Spleen (tissue), 11 donors: ENCODE data around the gene LRP1B. TPM values are rescaled to one million over a fixed set of nuclear protein-coding genes. Genes with fewer than 3 reads are reported as not detected.

Experiments used
- DNase-seq: peaks from one replicate; pipeline ENCODE4 v3.0.0-alpha.2; 2020
- H3K27ac ChIP-seq, 8 donors: fragments of 200-600 bp; sonication (generic) in 7 of 8; 1 replicate in 4 of 8; 2 replicates in 4 of 8; pipeline versions ENCODE4 v1.5.0 to v1.8.0; 2016 to 2021; ENCODE audit warnings: inconsistent platforms in 4 of 8, mild to moderate bottlenecking in 4 of 8, moderate library complexity in 1 of 8
- H3K27me3 ChIP-seq, 7 donors: fragments of 200-600 bp; sonication (generic) in 6 of 7; replicated peaks in 1 of 7; 1 replicate in 4 of 7; 2 replicates in 3 of 7; pipeline versions ENCODE4 v1.5.0 to v1.8.0; 2016 to 2021; ENCODE audit warnings: inconsistent platforms in 3 of 7, mild to moderate bottlenecking in 1 of 7
- H3K36me3 ChIP-seq, 6 donors: fragments of 200-600 bp; sonication (generic) in 5 of 6; 1 replicate in 4 of 6; 2 replicates in 2 of 6; pipeline versions ENCODE4 v1.5.0 to v1.8.0; 2016 to 2021; ENCODE audit warnings: inconsistent platforms in 2 of 6
- H3K4me1 ChIP-seq, 6 donors: fragments of 200-600 bp; sonication (generic) in 5 of 6; 1 replicate in 3 of 6; 2 replicates in 3 of 6; pipeline versions ENCODE4 v1.5.0 to v1.8.0; 2016 to 2021; ENCODE audit warnings: inconsistent platforms in 3 of 6
- H3K4me3 ChIP-seq, 8 donors: fragments of 200-600 bp; sonication (generic) in 7 of 8; 1 replicate in 4 of 8; 2 replicates in 4 of 8; pipeline versions ENCODE4 v1.5.0 to v1.8.0; 2016 to 2021; ENCODE audit warnings: inconsistent platforms in 4 of 8, mild to moderate bottlenecking in 4 of 8, moderate library complexity in 2 of 8
- H3K9me3 ChIP-seq, 8 donors: fragments of 200-600 bp; sonication (generic) in 7 of 8; 1 replicate in 4 of 8; 2 replicates in 4 of 8; pipeline versions ENCODE4 v1.5.0 to v1.8.0; 2016 to 2021; ENCODE audit warnings: inconsistent platforms in 4 of 8
- POLR2A ChIP-seq, 3 donors: fragments of 450-650 bp; IDR thresholded peaks; one replicate each; pipeline ENCODE4 v1.5.1; 2017; ENCODE audit warnings: antibody characterized with exemption in 3 of 3, mild to moderate bottlenecking in 1 of 3
- POLR2AphosphoS5 ChIP-seq, 3 donors: sonication (generic); formaldehyde crosslinking; IDR thresholded peaks; one replicate each; pipeline ENCODE4 v1.5.1; 2017; ENCODE audit warnings: antibody characterized with exemption in 3 of 3
- whole genome bisulfite sequencing, 5 donors: extraction: QIAGEN DNeasy Blood & Tissue Kit in 3 of 5; methylation state at CpG; one replicate each; pipeline versions ENCODE4 v1.1.5 to v1.1.7; 2013 to 2018; 5-methylcytosine and 5-hydroxymethylcytosine counted together
- intact Hi-C: fragments of 100-400 bp; cut with DNase I; formaldehyde crosslinking; loops from one replicate; pipeline ENCODE4 v1.15.0; 2023; ENCODE audit warnings: low total_unique reads
- polyA plus RNA-seq, 3 donors: library from polyadenylated mRNA; stranded (reverse); fragments of 200-250 nt; gene quantifications; one replicate each; pipeline ENCODE4 v1.2.1, GENCODE V29; 2013
- total RNA-seq, 7 donors: library from RNA; depleted of rRNA in 3 of 7; stranded (reverse); fragments of >200 nt in 3 of 7; fragmentation: NEBNext Ultra II Directional in 4 of 7; extraction: Animal tissue kit (Norgen Biotek cat#: 25700) in 4 of 7; gene quantifications; one replicate each; pipeline versions ENCODE4 v1.1.0 to v1.2.1, GENCODE V29; 2016 to 2021
- TF ChIP-seq, protein P1 (sequence below), 11 experiments: fragments of 200-600 bp in 7 of 11; fragments of 450-650 bp in 4 of 11; sonication (generic) in 4 of 11; IDR thresholded peaks in 8 of 11; conservative IDR thresholded peaks in 3 of 11; 1 replicate in 7 of 11; 2 replicates in 4 of 11; pipeline versions ENCODE4 v1.4.0 to v1.8.0; 2016 to 2021; ENCODE audit warnings: antibody characterized with exemption in 11 of 11, inconsistent platforms in 4 of 11, mild to moderate bottlenecking in 1 of 11
- donor health status: healthy with polysubstance abuse.
- donor health status: DM: no; HTN: no; CAD: no; lungs with moderate emphysema.
- donor health status: DM: no; HTN: no; CAD: no.
- donor health status: Bipolar disorder and iron deficiency.
- donor health status: healthy.
- donor health status: DM: no; HTN: no; CAD: no.
- donor health status: DM: yes; HTN: yes; CAD: no.

Gene LRP1B
- total and polyA plus RNA-seq, 10 donors = 0.02 to 0.85 (median 0.08) TPM; not detected in 2

DNA sequence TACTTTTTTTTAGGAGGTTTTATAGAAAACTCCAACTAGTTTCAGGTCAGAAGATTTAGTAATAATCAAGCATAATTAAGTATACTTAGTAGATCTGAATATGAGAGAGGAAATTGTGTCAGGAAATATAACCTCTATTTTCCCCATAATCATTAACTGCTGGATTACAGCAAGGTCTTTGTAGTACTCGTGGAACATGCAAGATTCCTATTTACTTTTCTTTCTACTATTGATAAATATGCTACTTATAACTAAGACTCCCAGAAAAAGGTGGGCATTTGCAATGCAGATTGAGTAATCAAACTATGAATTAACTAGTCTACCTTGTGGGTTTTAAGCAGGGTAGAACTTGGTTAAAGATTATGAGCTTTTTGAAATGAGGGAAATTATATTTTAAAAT, 570.1 kb downstream of the LRP1B start:
- no peaks in the 10 kb centered on the region for H3K4me1 ChIP-seq
- TF ChIP-seq POLR2A (IDR thresholded peaks at IDR 0.05) (no peak), POLR2AphosphoS5 (IDR thresholded peaks at IDR 0.05) (no peak)
- TF ChIP-seq, protein P1, sequence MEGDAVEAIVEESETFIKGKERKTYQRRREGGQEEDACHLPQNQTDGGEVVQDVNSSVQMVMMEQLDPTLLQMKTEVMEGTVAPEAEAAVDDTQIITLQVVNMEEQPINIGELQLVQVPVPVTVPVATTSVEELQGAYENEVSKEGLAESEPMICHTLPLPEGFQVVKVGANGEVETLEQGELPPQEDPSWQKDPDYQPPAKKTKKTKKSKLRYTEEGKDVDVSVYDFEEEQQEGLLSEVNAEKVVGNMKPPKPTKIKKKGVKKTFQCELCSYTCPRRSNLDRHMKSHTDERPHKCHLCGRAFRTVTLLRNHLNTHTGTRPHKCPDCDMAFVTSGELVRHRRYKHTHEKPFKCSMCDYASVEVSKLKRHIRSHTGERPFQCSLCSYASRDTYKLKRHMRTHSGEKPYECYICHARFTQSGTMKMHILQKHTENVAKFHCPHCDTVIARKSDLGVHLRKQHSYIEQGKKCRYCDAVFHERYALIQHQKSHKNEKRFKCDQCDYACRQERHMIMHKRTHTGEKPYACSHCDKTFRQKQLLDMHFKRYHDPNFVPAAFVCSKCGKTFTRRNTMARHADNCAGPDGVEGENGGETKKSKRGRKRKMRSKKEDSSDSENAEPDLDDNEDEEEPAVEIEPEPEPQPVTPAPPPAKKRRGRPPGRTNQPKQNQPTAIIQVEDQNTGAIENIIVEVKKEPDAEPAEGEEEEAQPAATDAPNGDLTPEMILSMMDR (IDR thresholded peaks at IDR 0.05 in 8 of 11, conservative IDR thresholded peaks at IDR 0.05 in 3 of 11) = no peak
- H3K36me3 ChIP-seq = no peaks in the 10 kb centered on the region
- no peaks in the 10 kb centered on the region for H3K9me3 ChIP-seq
- intact Hi-C loops = no loop called here
- no peak for DNase-seq
- 39 to 80% (median 56%) methylated on average over 1 of the region's 1 CpG for WGBS, 5 donors
- H3K4me3 ChIP-seq = no peak overlapping the region
- no peak overlapping the region for H3K27ac ChIP-seq
- H3K27me3 ChIP-seq = no peaks in the 10 kb centered on the region

DNA sequence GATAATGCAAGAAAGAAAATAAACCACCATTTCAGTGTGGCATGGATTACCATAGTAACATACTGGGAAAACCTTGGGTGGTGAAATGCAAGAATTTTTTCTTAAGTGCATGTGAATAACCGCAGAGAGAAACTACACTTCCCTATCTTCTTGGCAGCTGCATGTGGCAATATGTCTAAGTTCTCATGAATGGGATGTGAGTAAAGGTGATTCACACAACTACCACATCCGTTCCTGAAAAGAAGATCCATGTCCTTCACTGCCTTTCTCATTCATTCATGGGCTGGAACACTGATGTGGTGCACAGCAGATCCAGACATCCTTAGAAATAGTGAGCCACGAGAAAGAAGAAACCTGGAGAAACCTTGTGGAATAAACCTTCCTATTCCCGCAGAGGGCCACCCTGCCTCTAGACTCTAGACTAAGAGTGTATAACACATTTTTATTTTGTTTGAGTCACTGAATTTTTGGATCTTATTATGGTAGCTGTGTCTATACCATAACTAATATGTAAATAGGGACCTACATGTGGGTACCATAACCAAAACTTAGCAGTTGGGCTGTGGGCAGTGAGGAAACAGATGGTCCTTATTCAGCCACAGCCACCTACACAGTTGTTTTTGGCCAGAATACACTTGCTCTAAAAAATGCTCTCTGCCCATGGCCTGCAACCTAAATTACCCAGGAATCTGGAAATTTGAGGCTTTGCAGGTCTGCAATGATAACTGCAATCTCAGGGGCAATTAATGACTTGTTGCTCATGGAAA, 573.3 kb downstream of the LRP1B start:
- no peak for DNase-seq
- Histone ChIP-seq H3K4me3 (no peak overlapping the region), H3K4me1 (no peaks in the 10 kb centered on the region), H3K27me3 (no peaks in the 10 kb centered on the region), H3K27ac (no peak overlapping the region), H3K9me3 (no peaks in the 10 kb centered on the region), H3K36me3 (no peaks in the 10 kb centered on the region)
- 50 to 64% (median 55%) methylated on average over 4 of the region's 4 CpGs for WGBS, 5 donors
- TF ChIP-seq POLR2A (IDR thresholded peaks at IDR 0.05) (no peak), POLR2AphosphoS5 (IDR thresholded peaks at IDR 0.05) (no peak)
- TF ChIP-seq, protein P1 (IDR thresholded peaks at IDR 0.05 in 8 of 11, conservative IDR thresholded peaks at IDR 0.05 in 3 of 11) = no peak
- intact Hi-C loops = no loop called here

DNA sequence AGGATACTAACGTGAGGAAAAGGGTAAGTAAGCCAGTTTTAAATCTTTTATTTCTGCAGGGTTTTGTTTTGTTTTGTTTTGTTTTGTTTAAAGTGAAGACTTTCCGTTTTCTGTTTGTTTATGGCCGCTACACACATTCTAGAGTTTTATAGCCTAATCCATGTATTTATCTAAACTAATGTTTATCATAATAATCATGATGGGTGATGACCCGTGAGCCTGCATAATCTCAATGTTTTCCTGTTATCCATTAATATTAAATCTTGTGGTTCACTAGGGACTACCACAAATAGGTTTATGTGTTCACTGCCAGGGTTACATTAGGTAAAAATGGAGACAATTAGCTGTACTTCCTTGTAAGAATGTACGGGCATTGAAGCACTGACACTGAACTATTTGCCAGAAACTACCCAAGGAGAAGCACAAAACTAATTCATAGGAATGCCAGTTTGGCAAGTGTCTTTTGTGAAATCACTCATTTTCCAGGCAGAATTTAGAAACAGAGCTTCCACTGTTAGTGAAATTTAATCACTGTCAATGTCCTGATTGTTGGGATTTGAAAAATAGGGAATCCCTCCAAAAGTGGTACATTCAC, 574.8 kb downstream of the LRP1B start:
- Histone ChIP-seq H3K9me3 (no peaks in the 10 kb centered on the region), H3K4me1 (no peaks in the 10 kb centered on the region), H3K4me3 (no peak overlapping the region), H3K27ac (no peak overlapping the region), H3K27me3 (no peaks in the 10 kb centered on the region), H3K36me3 (no peaks in the 10 kb centered on the region)
- intact Hi-C loops = no loop called here
- TF ChIP-seq POLR2AphosphoS5 (IDR thresholded peaks at IDR 0.05) (no peak), POLR2A (IDR thresholded peaks at IDR 0.05) (no peak)
- TF ChIP-seq, protein P1 (IDR thresholded peaks at IDR 0.05 in 8 of 11, conservative IDR thresholded peaks at IDR 0.05 in 3 of 11) = no peak
- WGBS, 5 donors = 63 to 75% (median 66%) methylated on average over 5 of the region's 5 CpGs
- DNase-seq = no peak

DNA sequence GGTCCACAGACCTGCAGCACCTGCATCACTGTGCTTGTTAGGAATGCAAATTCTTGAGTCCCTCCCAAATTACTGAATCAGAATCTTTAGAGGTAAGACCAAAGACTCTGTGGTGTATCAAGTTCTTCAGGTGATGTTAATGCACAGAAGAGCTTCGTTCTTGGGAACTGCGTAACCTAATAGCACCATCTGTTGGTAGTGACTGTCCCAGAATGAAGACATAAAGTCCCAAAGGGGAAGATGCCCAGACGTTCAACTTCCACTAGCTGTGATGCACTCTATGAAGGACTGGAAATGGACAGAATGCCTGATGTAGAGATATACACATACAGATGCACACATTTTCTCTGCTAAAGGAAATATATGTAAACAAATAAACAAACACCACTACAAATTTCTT, 576.0 kb downstream of the LRP1B start:
- no peak overlapping the region for H3K4me3 ChIP-seq
- no peak overlapping the region for H3K27ac ChIP-seq
- no peaks in the 10 kb centered on the region for H3K4me1 ChIP-seq
- H3K27me3 ChIP-seq = no peaks in the 10 kb centered on the region
- TF ChIP-seq POLR2A (IDR thresholded peaks at IDR 0.05) (no peak), POLR2AphosphoS5 (IDR thresholded peaks at IDR 0.05) (no peak)
- TF ChIP-seq, protein P1 (IDR thresholded peaks at IDR 0.05 in 8 of 11, conservative IDR thresholded peaks at IDR 0.05 in 3 of 11) = peak in 2 of 11 experiments; percentile 11 to 37
- no peaks in the 10 kb centered on the region for H3K36me3 ChIP-seq
- no peak for DNase-seq
- H3K9me3 ChIP-seq = no peaks in the 10 kb centered on the region
- 6 to 42% (median 9%) methylated on average over 3 of the region's 3 CpGs for WGBS, 5 donors
- intact Hi-C loops = no loop called here
